Epithelial cell of esophagus (primary cell): ENCODE results near the gene RUNX2.

Source experiments
- DNase-seq: peaks from one replicate; pipeline ENCODE4 v3.0.0; 2010; ENCODE audit warnings: low read depth
- H3K4me3 ChIP-seq: 2 replicates; pipeline ENCODE4 v1.5.1; 2011; ENCODE audit warnings: mild to moderate bottlenecking, low read length, control low read depth
- TF ChIP-seq, protein P1 (sequence below): IDR thresholded peaks from 2 replicates; pipeline ENCODE4 v1.5.1; 2011; ENCODE audit warnings: low read depth, mild to moderate bottlenecking, low read length, control low read depth, inconsistent platforms; ENCODE audit not compliant: insufficient read depth; ENCODE audit errors: missing control alignments

Gene RUNX2

DNA sequence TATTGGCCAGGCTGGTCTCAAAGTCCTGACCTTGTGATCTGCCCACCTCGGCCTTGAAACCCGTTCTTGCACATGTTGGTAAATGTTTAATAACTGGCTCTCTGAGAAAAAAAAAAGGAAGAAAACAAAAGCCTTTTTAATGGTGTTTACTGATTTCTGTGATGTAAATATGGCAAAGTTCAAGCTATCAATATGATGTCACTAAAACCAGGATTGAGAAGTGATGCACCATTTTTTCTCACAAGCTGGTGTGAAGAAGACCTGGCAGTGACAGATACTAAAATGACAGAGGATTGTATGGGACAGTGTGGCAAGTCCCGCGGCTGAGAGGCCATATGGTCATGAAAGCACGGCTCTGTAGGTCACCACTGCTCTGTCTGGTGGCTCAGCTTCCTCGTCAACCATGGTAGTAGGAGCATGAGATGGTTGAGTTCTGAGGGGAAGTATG is 245.9 kb downstream of the RUNX2 start:
- TF ChIP-seq, protein P1, sequence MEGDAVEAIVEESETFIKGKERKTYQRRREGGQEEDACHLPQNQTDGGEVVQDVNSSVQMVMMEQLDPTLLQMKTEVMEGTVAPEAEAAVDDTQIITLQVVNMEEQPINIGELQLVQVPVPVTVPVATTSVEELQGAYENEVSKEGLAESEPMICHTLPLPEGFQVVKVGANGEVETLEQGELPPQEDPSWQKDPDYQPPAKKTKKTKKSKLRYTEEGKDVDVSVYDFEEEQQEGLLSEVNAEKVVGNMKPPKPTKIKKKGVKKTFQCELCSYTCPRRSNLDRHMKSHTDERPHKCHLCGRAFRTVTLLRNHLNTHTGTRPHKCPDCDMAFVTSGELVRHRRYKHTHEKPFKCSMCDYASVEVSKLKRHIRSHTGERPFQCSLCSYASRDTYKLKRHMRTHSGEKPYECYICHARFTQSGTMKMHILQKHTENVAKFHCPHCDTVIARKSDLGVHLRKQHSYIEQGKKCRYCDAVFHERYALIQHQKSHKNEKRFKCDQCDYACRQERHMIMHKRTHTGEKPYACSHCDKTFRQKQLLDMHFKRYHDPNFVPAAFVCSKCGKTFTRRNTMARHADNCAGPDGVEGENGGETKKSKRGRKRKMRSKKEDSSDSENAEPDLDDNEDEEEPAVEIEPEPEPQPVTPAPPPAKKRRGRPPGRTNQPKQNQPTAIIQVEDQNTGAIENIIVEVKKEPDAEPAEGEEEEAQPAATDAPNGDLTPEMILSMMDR, result no peak
- no peak overlapping the region for H3K4me3 ChIP-seq
- no peak for DNase-seq

DNA sequence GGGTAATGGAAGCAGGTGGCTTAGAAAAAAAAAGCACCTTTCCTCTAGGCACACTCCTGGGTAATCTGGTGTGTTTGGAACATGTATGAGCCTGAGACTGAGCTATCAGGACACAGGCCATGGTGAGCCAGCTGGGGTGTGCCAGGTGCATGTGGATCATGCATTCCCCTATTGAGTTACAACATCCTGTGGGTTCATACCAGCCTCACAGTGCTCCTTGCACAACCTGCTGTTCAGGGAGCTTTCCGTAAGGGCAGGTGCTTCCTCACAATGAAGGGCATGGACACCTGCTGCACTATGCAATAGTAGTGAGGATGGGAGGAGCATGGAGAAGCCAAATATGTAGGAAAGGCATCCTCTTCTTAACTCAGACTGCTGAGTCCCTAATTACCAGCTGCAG is 246.8 kb downstream of the RUNX2 start:
- DNase-seq, result peak; percentile 96
- TF ChIP-seq, protein P1, result no peak

DNA sequence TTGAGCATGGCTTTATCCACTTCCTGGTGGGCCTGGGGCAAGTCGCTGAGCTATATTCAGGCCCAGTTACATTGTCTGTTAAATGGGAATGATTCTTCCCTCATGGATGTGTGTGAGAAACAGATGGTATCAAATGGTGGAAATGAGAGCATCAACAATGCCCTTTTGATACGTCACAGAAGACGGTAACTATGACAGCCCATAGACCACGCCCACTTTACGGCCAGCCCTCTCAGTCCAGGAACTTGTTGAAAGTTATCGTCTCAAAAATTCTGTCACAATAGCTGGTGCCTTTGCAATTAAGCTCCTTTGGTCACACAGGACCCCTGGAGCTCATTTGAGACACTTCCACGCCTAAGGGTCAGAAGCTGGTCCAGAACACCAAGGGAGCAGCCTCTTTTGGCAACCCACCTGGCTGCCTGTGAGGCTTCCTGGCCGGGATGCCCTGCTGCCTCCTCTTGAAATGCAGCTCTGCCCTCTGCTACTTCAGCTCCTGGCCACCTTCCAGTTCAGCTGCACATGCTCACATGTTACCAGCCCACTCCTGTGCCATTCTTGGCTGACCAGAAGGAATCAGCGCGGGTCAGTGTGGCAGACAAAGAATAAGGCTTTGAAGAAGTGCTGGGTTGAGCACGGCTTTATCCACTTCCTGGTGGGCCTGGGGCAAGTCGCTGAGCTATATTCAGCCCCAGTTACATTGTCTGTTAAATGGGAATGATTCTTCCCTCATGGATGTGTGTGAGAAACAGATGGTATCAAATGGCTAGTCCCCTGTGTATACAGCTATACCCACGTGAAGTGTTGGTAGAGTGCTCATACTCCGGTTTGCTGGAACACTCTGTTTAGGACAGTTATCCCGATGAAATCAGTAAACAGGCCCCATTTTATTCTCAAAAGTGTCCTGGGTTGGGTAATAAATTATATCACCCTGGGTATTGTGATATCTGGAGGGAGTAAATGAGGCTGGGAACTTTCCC is 248.8 kb downstream of the RUNX2 start:
- H3K4me3 ChIP-seq, result no peak overlapping the region
- no peak for DNase-seq
- TF ChIP-seq, protein P1, result no peak

More for the DNA sequence above, 246.8 kb downstream of the RUNX2 start:
- H3K4me3 ChIP-seq, result no peak overlapping the region

DNA sequence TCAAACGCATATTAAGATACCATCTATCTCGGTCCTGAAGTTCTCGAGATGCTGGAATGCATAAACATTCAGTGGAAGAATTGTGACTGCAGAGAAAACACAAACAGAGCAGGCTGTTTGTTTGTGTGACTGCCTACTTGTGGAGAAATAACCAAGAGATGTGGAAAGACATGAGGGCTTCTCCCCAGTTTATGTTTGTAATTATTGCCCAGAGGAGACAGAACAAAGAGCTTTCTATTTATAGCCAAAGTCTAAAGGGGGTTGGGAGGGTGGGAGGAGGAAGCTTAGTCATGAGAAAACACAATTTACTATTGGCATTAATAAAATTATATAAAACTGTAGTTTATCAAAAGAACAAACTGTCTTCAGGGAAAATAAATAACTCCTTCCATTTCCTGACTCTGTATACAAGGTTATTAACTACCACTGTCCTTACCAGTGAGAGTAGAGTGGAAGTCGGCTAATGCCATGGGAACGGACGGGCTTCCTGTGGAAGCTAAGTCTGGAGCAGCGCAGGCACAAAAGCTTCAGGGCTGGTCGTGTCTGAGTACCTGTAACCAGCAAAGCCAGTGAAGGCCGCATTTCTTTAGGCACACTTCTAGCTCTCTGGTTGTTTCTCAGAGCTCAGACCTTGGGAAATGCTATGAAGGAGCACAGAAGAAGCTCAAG is 249.8 kb downstream of the RUNX2 start:
- no peak for DNase-seq

DNA sequence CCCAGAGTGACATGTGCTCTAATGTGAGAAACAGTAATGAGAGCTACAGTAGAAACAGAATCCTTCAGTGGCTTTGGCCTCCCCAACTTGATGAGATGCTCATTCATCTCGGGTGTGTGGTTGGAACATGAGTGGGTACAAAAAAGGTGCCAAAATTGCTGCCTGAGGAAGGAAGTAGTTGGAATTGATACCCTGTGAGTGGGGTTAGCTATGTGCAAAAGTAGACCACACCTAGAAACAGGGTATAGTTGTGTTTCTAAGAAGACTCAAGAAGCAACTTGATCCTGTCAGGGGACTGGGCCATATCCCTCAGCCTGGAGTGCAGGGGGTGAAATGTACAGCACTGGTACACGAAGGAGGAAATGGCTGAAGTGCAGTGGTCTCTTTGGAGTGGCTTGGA is 256.0 kb downstream of the RUNX2 start:
- TF ChIP-seq, protein P1, result no peak
- no peak overlapping the region for H3K4me3 ChIP-seq
- no peak for DNase-seq

More for the DNA sequence above, 249.8 kb downstream of the RUNX2 start:
- TF ChIP-seq, protein P1, result no peak
- H3K4me3 ChIP-seq, result no peak overlapping the region

DNA sequence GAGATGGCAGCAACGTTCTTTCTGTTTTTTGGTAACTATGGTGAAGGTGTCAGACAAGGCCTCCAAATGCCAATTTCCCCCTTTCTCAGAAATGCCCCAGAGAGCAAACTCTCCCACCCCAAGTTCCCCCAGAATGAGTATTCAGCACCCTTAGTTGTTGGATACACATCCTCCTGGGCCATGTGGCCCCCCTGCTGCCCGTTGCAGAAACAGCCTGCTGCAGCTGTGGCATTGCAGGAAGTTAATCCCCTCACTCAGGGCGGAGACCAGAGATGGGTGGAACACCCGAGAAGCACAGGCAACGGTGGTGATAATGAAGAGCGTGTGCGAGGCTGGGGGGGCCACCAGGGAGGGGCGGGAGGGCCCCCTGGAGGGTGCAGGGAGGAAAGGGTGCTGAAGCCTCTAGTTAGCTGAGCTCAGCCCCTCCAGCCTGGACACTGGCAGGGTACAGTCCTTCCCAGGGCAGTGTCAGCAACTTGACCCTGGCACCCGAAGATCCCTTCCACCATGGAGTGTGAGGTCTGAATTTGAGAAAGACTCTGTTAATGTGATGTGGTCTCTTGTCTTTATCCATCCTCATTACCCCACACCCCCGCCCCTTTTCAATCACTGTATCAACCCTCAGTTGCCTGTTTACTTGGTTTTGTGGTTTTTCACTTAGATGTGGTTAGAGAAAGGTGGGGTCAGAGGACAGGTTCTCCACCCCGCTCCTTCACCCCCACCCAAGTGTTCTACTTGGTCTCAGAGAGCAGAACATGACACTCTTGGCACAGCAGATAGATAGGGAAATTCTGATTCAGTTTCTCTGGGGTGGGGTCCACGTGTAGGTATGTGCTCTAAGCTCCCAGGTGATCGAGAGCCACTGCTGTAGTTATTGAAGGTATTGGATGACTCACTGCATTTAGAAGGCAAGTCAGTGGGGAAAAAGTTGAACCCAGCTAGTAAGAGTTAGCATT is 258.4 kb downstream of the RUNX2 start:
- TF ChIP-seq, protein P1, result no peak
- DNase-seq, result peak; percentile 69
- no peak overlapping the region for H3K4me3 ChIP-seq
